GM23338 (cell line): Measurements from ENCODE around the gene ANO7.
A peak's percentile ranks its signal among the peaks of the same experiment; 100 is the strongest.

Experiments used
- CREB1 ChIP-seq: fragments of 250-450 bp; sonication (Bioruptor Pico); IDR thresholded peaks from 2 replicates; pipeline ENCODE4 v1.5.0; 2020; ENCODE audit warnings: low read depth, mild to moderate bottlenecking, moderate library complexity
- CTCF ChIP-seq, 2 experiments: fragments of 200-600 bp in 1 of 2; sonication (generic) in 1 of 2; conservative IDR thresholded peaks; 2 replicates each; pipeline versions ENCODE4 v1.5.1 to v1.6.1; 2016 to 2017; ENCODE audit warnings: antibody characterized with exemption in 2 of 2, low read depth in 2 of 2, mild to moderate bottlenecking in 2 of 2, moderate library complexity in 1 of 2
- ETS1 ChIP-seq: IDR thresholded peaks from 2 replicates; pipeline ENCODE4 v1.6.1; 2016; ENCODE audit warnings: antibody characterized with exemption
- EZH2 ChIP-seq: fragments of 200-600 bp; sonication (generic); IDR thresholded peaks from one replicate; pipeline ENCODE4 v1.8.0; 2017; ENCODE audit warnings: antibody characterized with exemption, mild to moderate bottlenecking, low read depth; ENCODE audit not compliant: unreplicated experiment
- EZH2phosphoT487 ChIP-seq: fragments of 200-600 bp; sonication (generic); IDR thresholded peaks from one replicate; pipeline ENCODE4 v1.8.1; 2018; ENCODE audit warnings: antibody characterized with exemption; ENCODE audit not compliant: unreplicated experiment
- JUNB ChIP-seq: IDR thresholded peaks from one replicate; pipeline ENCODE4 v1.6.1; 2016; ENCODE audit warnings: antibody characterized with exemption; ENCODE audit not compliant: unreplicated experiment
- POLR2AphosphoS5 ChIP-seq: IDR thresholded peaks from 2 replicates; pipeline ENCODE4 v1.6.1; 2016; ENCODE audit warnings: antibody characterized with exemption, low read depth
- REST ChIP-seq: IDR thresholded peaks from one replicate; pipeline ENCODE4 v1.6.1; 2018; ENCODE audit warnings: antibody characterized with exemption; ENCODE audit not compliant: unreplicated experiment
- ZNF114 ChIP-seq: fragments of 250-450 bp; sonication (Bioruptor Pico); IDR thresholded peaks from 2 replicates; pipeline ENCODE4 v1.5.0; 2020; ENCODE audit warnings: mild to moderate bottlenecking, moderate library complexity
- ZNF331 ChIP-seq: fragments of 250-450 bp; sonication (Bioruptor Pico); IDR thresholded peaks from 2 replicates; pipeline ENCODE4 v1.5.0; 2020; ENCODE audit warnings: low read depth, mild to moderate bottlenecking, moderate library complexity
- ZNF462 ChIP-seq: fragments of 250-450 bp; sonication (Bioruptor Pico); IDR thresholded peaks from 2 replicates; pipeline ENCODE4 v1.5.0; 2020; ENCODE audit warnings: mild to moderate bottlenecking, moderate library complexity

GRCh38 chr2:241267249-241268067 is 79.0 kb downstream of the ANO7 start:
- TF ChIP-seq CTCF (conservative IDR thresholded peaks at IDR 0.05; ENCODE audit: low read depth in 2 of 2) (peak in 1 of 2 experiments; percentile 23; a peak in 1 of 4 replicates), REST (no peak), JUNB (no peak), POLR2AphosphoS5 (no peak), EZH2 (no peak), EZH2phosphoT487 (no peak), ZNF331 (no peak), CREB1 (no peak), ZNF462 (CRISPR knock-in tag) (no peak), ZNF114 (CRISPR knock-in tag) (no peak), ETS1 (no peak)
